ENCODE data around the gene SLC25A45.

SLC25A45 gene

DNA sequence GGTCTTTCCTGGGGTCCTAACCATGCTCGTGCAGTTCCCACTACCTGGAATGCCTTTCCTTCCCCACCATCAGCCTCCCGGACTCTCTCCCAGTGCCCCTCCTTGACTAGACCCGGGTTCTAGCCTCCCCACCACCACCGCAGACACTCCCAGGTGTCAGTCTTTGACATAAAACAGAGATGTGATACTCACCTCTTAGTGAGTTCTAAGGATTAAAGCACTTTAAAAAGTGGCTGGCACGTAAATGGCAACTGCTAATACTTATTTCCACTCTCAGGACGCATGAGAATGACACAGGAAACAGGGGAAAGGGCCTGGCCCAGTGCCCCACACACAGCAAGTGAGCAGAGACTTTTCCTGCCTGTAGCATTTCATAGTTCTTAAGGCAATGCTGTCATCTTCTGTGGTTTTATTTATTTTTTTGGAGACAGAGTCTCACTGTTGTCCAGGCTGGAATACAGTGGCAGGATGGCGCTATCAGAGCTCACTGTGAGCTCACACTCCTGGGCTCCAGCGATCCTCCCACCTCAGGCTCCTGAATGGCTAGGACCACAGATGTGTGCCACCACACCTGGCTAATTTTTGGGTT, 1.9 kb upstream of the SLC25A45 start:
- DNase-seq, result no peak

DNA sequence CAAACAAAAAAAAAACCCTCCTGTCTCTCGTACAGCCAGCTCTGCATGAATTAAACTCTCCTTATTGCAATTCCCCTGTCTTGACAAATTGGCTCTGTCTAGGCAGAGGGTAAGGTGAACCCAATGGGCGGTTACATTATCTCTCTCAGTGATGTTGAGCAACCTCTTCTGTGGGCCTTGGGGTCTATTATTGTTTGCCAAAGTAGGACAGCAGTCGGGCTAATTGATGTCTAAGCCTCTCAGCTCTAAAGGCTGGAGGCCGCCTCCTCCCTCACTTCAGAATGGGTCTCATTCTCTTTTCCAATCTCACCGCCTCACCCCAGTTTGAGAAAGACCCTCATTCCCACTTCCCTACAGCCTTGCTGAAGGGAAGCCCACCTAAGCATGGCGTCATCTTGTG, 1.3 kb upstream of the SLC25A45 start:
- no peak for DNase-seq

DNA sequence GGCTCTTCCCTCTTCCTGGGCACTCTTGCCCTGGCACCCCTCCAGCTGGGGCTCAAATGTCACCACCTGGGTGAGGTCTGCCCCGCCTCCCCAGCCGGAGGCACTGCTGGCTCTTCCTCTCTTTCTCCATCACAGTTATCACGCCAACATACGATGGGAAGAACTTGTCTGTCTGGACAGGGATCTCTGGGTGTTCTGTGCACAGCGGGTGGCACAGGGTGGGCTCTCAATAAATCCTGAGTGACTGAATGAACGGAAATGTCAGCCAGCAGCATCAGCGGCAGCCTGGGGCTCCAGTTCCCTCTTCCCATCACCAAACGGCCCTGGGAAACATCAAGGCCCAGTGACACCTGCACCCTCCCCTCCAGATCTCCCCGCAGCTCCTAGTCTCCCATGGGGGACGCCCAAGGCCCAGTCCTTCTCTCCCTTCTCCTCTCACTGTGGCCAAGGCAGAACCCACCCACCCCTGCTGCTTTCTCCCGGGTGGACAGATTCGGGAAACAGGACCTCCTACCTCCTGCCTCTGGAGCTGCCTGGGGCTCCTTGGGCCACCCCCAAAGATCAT, 440 bp upstream of the SLC25A45 start:
- DNase-seq, result peak; percentile 81 to 87

- DNase-seq, result no peak
Observed at GRCh38 chr11:65381716-65382032, 772 bp downstream of the SLC25A45 start.

DNA sequence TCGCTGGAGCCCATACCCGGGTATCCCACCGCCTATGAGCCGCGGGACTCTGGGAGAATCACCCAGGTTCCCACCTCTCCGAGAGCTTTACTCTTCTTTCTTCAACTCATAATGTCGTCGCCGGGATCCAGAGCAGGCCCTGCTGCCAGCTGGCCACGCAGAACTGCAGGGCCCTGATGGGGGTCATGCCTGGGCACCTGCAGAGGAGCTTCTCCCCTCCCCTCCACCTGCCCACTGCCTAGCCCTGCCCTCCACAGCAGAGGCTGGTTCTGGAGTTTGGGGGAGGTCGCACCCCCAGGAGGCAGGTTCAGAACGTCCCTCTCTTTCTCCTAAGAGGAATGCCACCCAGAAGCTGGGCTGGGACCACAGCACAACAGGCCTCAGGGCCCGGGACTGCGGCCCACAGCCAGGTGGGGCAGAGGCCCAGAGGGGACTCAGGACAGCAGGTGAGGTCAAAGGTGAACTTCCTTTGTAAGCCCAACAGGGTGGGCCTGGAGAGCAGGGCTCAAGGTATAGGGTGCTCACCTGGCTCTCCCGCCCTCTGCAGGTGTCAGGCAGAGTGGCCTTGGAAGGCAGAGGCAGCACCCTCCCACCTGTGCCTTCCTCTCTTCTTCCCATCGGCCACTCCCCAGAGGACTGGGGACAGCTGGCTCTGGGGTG, 1.9 kb downstream of the SLC25A45 start:
- no peak for DNase-seq

GRCh38 chr11:65379698-65380459, 2.6 kb downstream of the SLC25A45 start:
- no peak for DNase-seq

GRCh38 chr11:65378928-65379638, 3.4 kb downstream of the SLC25A45 start:
- no peak for DNase-seq

DNA sequence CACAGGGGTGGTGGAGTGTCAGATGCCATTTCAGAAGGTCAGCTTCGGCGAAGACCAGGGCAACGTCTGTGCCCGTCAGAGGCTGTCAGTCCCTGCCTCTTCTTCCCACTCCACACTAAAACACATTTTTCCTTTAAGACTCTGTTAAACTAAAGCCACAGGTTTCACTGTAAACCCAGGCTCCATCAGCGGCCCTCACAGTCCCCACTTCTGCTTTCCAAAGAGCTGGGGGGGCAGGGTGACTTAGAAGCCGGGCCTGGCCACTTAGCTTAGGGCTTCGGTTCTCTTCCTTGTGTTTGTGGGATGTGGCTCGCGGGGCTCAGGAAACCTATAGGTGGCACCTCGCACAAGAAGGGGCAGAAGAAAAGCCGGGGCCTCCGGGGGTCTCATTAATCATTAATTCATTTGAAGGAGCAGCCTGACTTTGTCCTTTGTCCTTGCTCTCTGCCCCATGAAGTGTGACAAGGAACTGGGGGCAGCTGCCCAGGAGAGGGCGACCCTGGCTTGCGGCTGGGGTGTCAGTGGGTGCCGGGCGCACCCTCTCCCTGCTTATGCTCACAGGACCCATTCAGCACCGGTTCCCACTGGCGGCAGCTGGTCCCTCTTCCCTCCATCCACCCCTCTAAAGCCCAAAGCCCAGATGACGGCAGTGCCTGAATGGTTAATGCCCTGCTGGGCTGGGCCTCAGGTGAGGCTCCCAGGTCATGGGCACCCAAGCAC, 4.1 kb downstream of the SLC25A45 start:
- DNase-seq, result no peak

DNA sequence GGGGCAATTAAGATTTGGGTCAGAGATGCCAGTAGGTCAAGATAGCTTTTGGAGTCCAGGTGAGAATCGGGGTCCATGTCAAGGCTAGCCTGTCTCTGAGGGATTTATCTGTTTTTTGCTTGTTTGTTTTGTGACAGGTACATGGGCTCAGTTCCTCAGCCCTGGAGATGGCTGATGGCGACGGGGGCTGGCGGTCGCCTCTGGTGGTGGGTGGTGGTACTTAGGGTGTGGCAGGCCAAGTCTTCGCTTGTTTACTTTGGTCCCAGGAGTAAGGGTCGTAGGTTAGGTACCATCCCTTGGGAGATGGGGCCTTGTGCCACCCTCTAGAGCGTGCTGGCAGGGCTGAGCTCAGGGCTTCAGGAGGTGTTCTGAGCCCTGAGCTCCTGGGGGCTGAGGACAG, 4.7 kb downstream of the SLC25A45 start:
- DNase-seq, result no peak

GRCh38 chr11:65377036-65377435, 5.4 kb downstream of the SLC25A45 start:
- no peak for DNase-seq

- no peak for DNase-seq
Observed at GRCh38 chr11:65376138-65376713, 6.2 kb downstream of the SLC25A45 start.

- DNase-seq, result peak in 1 of 2 experiments; percentile 23
Observed at GRCh38 chr11:65375012-65375411, 7.4 kb downstream of the SLC25A45 start.

DNA sequence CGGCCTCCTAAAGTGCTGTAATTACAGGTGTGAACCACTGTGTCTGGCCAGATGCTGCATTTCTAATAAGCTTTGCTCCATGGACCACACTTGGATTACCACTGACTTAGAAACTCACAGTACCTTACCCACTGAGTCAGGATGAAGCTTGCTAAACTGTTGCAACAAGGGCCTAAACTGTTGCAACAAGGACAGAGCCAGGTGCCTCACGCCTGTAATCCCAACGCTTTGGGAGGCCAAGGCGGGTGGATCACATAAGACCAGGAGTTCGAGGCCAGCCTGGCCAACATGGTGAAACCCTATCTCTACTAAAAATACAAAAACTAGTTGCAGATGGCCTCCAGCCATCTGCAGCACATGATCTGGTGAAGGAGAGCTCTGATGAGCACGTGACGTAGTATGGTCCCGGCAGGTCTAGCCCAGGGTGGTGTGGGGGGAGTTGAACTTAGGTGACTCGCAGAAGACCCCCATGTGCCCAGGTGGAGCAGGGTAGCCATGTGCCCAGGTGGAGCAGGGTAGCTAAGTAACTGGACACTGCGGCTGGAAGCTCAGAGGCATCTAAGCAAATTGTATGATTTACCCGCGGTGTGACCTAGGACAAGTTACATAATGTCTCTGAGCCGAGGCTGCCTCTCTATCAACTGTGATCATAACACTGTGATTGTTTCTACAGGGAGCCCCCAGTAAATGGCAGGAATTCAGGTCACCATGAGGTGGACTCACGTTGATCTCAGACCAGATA, 8.4 kb downstream of the SLC25A45 start:
- no peak for DNase-seq

GRCh38 chr11:65370659-65371049, 11.8 kb downstream of the SLC25A45 start:
- DNase-seq, result no peak

- peak; percentile 67 to 74 for DNase-seq
Observed at GRCh38 chr11:65366340-65366773, 16.1 kb downstream of the SLC25A45 start.

- no peak for DNase-seq
Observed at GRCh38 chr11:65363770-65364169, 18.7 kb downstream of the SLC25A45 start.

- DNase-seq, result no peak
Observed at GRCh38 chr11:65362966-65363365, 19.5 kb downstream of the SLC25A45 start.

DNA sequence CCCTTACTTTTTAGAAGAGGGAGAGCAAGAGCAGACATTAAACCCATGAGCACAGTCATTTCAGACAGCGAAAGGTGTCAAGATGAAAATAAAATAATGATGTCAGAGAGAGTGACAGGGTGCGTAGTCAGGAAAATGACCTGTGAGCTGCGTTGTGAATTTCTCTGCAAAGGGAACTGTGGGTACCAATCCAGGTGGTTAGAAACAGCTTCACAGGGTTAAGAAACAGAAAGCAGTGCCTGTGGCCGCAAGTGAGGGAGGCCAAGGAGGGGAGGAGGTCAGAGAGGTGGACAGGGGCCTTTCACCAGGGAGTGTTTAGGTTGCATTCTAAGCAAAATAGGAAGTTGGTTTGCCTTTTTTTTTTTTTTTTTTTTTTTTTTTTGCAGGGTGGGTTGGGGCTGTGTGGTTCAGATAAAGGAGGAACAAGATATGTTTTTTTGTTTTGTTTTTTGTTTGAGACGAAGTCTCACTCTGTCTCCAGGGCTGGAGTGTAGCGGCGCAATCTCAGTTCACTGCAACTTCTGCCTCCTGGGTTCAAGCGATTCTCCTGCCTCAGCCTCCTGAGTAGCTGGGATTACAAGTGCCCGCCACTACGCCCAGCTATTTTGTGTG, 20.0 kb downstream of the SLC25A45 start:
- no peak for DNase-seq

GRCh38 chr11:65357856-65358356, 24.5 kb downstream of the SLC25A45 start:
- no peak for DNase-seq

DNA sequence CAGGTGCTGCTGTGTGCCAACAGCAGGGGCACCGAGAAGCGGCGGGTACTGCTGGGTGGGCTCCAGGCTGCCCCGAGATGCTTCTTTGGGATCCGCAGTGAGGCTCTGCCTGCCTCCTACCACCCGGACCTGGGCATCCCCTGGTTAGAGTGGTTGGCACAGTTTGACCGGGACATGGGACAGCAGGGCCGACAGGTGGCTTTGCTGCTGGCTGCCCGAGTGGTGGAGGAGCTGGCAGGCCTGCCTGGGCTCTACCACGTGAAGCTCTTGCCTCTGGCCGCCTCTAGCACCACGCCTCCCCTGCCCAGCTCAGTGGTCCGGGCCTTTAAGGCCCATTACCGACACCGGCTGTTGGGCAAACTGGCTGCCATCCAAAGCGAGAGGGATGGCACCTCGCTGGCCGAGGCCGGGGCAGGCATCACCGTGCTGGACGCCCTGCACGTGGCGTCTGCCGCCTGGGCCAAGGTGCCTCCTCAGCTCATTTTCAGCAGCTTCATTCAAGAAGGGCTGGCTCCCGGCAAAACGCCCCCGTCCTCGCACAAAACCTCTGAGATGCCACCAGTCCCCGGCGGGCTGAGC, 26.0 kb downstream of the SLC25A45 start:
- DNase-seq, result no peak

Measured in SHP77 (cell line).